ENCODE measurements around the gene JMJD6. TPM values are rescaled to one million over a fixed set of nuclear protein-coding genes. Genes with fewer than 3 reads are reported as not detected.

The JMJD6 gene
- total RNA-seq, result 15.2 to 17.4 TPM (median 15.7 TPM) in 3 replicates

- peak; percentile 83 to 90 for DNase-seq (ENCODE audit: low spot score in 2 of 2, unreplicated experiment in 2 of 2)
- Mint-ChIP-seq H3K36me3 (peaks cover 21% of the 10 kb centered on the region), H3K27me3 (ENCODE audit: low read depth) (no peaks in the 10 kb centered on the region), H3K9me3 (no peaks in the 10 kb centered on the region), H3K27ac (peak within 1 kb of the TSS; percentile 99), H3K4me1 (peaks cover 22% of the 10 kb centered on the region), H3K4me3 (peak within 1 kb of the TSS; percentile 98)
- TF ChIP-seq CTCF (IDR thresholded peaks at IDR 0.05; ENCODE audit: unreplicated experiment), result no peak
Observed at GRCh38 chr17:76726231-76726775, at the start of gene JMJD6. JMJD6 (minus strand) TSS chr17:76726606; CDS start chr17:76726475, 131 bp downstream.

GRCh38 chr17:76775021-76775600 is 48.7 kb upstream of the JMJD6 start:
- no peak for DNase-seq (ENCODE audit: low spot score in 2 of 2, unreplicated experiment in 2 of 2)
- Mint-ChIP-seq H3K27me3 (ENCODE audit: low read depth) (no peaks in the 10 kb centered on the region), H3K27ac (peak overlapping the region; percentile 75), H3K4me1 (peaks cover 10% of the 10 kb centered on the region), H3K36me3 (peaks cover 45% of the 10 kb centered on the region), H3K4me3 (no peak overlapping the region), H3K9me3 (no peaks in the 10 kb centered on the region)
- TF ChIP-seq CTCF (IDR thresholded peaks at IDR 0.05; ENCODE audit: unreplicated experiment), result no peak

GRCh38 chr17:76772842-76773525 is 46.6 kb upstream of the JMJD6 start:
- peaks cover 7% of the 10 kb centered on the region for H3K9me3 Mint-ChIP-seq
- peaks cover 10% of the 10 kb centered on the region for H3K4me1 Mint-ChIP-seq
- no peak for TF ChIP-seq CTCF (IDR thresholded peaks at IDR 0.05; ENCODE audit: unreplicated experiment)
- H3K4me3 Mint-ChIP-seq, result no peak overlapping the region
- no peaks in the 10 kb centered on the region for H3K27me3 Mint-ChIP-seq (ENCODE audit: low read depth)
- H3K27ac Mint-ChIP-seq, result peak overlapping the region; percentile 77
- DNase-seq (ENCODE audit: low spot score in 2 of 2, unreplicated experiment in 2 of 2), result no peak
- H3K36me3 Mint-ChIP-seq, result peaks cover 45% of the 10 kb centered on the region

GRCh38 chr17:76758570-76758969 is 32.2 kb upstream of the JMJD6 start:
- no peak for DNase-seq (ENCODE audit: low spot score in 2 of 2, unreplicated experiment in 2 of 2)
- peaks cover 30% of the 10 kb centered on the region for H3K36me3 Mint-ChIP-seq
- TF ChIP-seq CTCF (IDR thresholded peaks at IDR 0.05; ENCODE audit: unreplicated experiment), result no peak
- no peak overlapping the region for H3K27ac Mint-ChIP-seq
- H3K4me1 Mint-ChIP-seq, result no peaks in the 10 kb centered on the region
- H3K9me3 Mint-ChIP-seq, result peaks cover 8% of the 10 kb centered on the region
- no peaks in the 10 kb centered on the region for H3K27me3 Mint-ChIP-seq (ENCODE audit: low read depth)
- H3K4me3 Mint-ChIP-seq, result no peak overlapping the region

GRCh38 chr17:76757256-76757655 is 30.9 kb upstream of the JMJD6 start:
- H3K27ac Mint-ChIP-seq, result no peak overlapping the region
- no peaks in the 10 kb centered on the region for H3K27me3 Mint-ChIP-seq (ENCODE audit: low read depth)
- H3K9me3 Mint-ChIP-seq, result peaks cover 4% of the 10 kb centered on the region
- H3K4me1 Mint-ChIP-seq, result no peaks in the 10 kb centered on the region
- no peak for TF ChIP-seq CTCF (IDR thresholded peaks at IDR 0.05; ENCODE audit: unreplicated experiment)
- H3K36me3 Mint-ChIP-seq, result peaks cover 33% of the 10 kb centered on the region
- DNase-seq (ENCODE audit: low spot score in 2 of 2, unreplicated experiment in 2 of 2), result no peak
- no peak overlapping the region for H3K4me3 Mint-ChIP-seq

Measured in mesothelial cell of epicardium (in vitro differentiated cells).